HL-60 (cell line): ENCODE data around the gene ROR1.

Experiments
- CTCF ChIP-seq: IDR thresholded peaks from one replicate; pipeline ENCODE4 v1.5.1; 2011; ENCODE audit warnings: low read length, control low read depth, inconsistent platforms; ENCODE audit not compliant: insufficient read depth
- REST ChIP-seq: IDR thresholded peaks from 2 replicates; pipeline ENCODE4 v1.6.1; 2012; ENCODE audit warnings: low read depth; ENCODE audit not compliant: insufficient replicate concordance

- TF ChIP-seq CTCF (no peak), REST (no peak)
Measured at GRCh38 chr1:63772876-63773275, 941 bp upstream of the ROR1 start.
